Neural progenitor cell (in vitro differentiated cells): Measurements from ENCODE around the gene STX8. TPM values are rescaled to one million over a fixed set of nuclear protein-coding genes. Genes with fewer than 3 reads are reported as not detected.

Experiments used
- DNase-seq: peaks from one replicate; pipeline ENCODE4 v3.0.0-alpha.2; 2016; ENCODE audit warnings: low spot score
- H2AFZ ChIP-seq: fragments of 200-600 bp; sonication (generic); replicated peaks from 2 replicates; pipeline ENCODE4 v1.6.1; 2016; ENCODE audit warnings: antibody characterized with exemption
- H3F3A ChIP-seq: fragments of 200-600 bp; sonication (generic); 2 replicates; pipeline ENCODE4 v1.6.1; 2016; ENCODE audit warnings: antibody characterized with exemption, low read depth
- H3K27ac ChIP-seq: fragments of 200-600 bp; sonication (generic); 2 replicates; pipeline ENCODE4 v1.5.1; 2016; ENCODE audit warnings: mild to moderate bottlenecking
- H3K27me3 ChIP-seq: fragments of 200-600 bp; sonication (generic); 2 replicates; pipeline ENCODE4 v1.6.1; 2016; ENCODE audit warnings: mild to moderate bottlenecking, moderate library complexity
- H3K36me3 ChIP-seq: fragments of 200-600 bp; sonication (generic); 2 replicates; pipeline ENCODE4 v1.5.1; 2016
- H3K4me1 ChIP-seq: fragments of 200-600 bp; sonication (generic); 2 replicates; pipeline ENCODE4 v1.6.1; 2016; ENCODE audit warnings: mixed run types
- H3K4me2 ChIP-seq: fragments of 200-600 bp; sonication (generic); 2 replicates; pipeline ENCODE4 v1.6.1; 2016
- H3K4me3 ChIP-seq: fragments of 200-600 bp; sonication (generic); 2 replicates; pipeline ENCODE4 v1.5.1; 2016
- H3K79me2 ChIP-seq: fragments of 200-600 bp; sonication (generic); 2 replicates; pipeline ENCODE4 v1.6.1; 2016; ENCODE audit warnings: low read depth
- H3K9ac ChIP-seq: fragments of 200-600 bp; sonication (generic); 2 replicates; pipeline ENCODE4 v1.6.1; 2016
- H3K9me3 ChIP-seq: fragments of 200-600 bp; sonication (generic); 2 replicates; pipeline ENCODE4 v1.5.1; 2016; ENCODE audit warnings: low read depth
- H4K20me1 ChIP-seq: fragments of 200-600 bp; sonication (generic); 2 replicates; pipeline ENCODE4 v1.6.1; 2016; ENCODE audit warnings: low read depth
- H3K27ac Mint-ChIP-seq: 3 replicates; pipeline ENCODE4 v1.8.0; 2021; ENCODE audit warnings: mixed read lengths
- H3K27me3 Mint-ChIP-seq: 2 replicates; pipeline ENCODE4 v1.8.0; 2022; ENCODE audit warnings: low read depth, mild to moderate bottlenecking, inconsistent platforms, moderate library complexity, mixed read lengths; ENCODE audit not compliant: insufficient read depth
- H3K36me3 Mint-ChIP-seq: 3 replicates; pipeline ENCODE4 v1.8.0; 2021; ENCODE audit warnings: mixed read lengths
- H3K4me1 Mint-ChIP-seq: 3 replicates; pipeline ENCODE4 v1.8.0; 2021; ENCODE audit warnings: mixed read lengths
- H3K4me3 Mint-ChIP-seq: 3 replicates; pipeline ENCODE4 v1.8.0; 2021; ENCODE audit warnings: mild to moderate bottlenecking, moderate library complexity, mixed read lengths
- H3K9me3 Mint-ChIP-seq: 3 replicates; pipeline ENCODE4 v1.8.0; 2020; ENCODE audit warnings: mixed read lengths
- CTCF ChIP-seq: fragments of 200-600 bp; sonication (generic); IDR thresholded peaks from 2 replicates; pipeline ENCODE4 v1.5.1; 2017; ENCODE audit warnings: antibody characterized with exemption, mild to moderate bottlenecking
- EZH2 ChIP-seq: fragments of 200-600 bp; sonication (generic); IDR thresholded peaks from 2 replicates; pipeline ENCODE4 v1.6.1; 2017; ENCODE audit warnings: antibody characterized with exemption, mild to moderate bottlenecking, moderate library complexity
- EZH2phosphoT487 ChIP-seq: fragments of 200-600 bp; sonication (generic); IDR thresholded peaks from 2 replicates; pipeline ENCODE4 v1.6.1; 2017; ENCODE audit warnings: antibody characterized with exemption
- total RNA-seq: library from RNA; depleted of rRNA; stranded (reverse); fragments of >200 nt; gene quantifications from 2 replicates; pipeline ENCODE4 v1.2.3, GENCODE V29; 2015; ENCODE audit warnings: low replicate concordance

STX8 gene
- total RNA-seq, 1 donor from 2014 or later = 79.7 TPM

DNA sequence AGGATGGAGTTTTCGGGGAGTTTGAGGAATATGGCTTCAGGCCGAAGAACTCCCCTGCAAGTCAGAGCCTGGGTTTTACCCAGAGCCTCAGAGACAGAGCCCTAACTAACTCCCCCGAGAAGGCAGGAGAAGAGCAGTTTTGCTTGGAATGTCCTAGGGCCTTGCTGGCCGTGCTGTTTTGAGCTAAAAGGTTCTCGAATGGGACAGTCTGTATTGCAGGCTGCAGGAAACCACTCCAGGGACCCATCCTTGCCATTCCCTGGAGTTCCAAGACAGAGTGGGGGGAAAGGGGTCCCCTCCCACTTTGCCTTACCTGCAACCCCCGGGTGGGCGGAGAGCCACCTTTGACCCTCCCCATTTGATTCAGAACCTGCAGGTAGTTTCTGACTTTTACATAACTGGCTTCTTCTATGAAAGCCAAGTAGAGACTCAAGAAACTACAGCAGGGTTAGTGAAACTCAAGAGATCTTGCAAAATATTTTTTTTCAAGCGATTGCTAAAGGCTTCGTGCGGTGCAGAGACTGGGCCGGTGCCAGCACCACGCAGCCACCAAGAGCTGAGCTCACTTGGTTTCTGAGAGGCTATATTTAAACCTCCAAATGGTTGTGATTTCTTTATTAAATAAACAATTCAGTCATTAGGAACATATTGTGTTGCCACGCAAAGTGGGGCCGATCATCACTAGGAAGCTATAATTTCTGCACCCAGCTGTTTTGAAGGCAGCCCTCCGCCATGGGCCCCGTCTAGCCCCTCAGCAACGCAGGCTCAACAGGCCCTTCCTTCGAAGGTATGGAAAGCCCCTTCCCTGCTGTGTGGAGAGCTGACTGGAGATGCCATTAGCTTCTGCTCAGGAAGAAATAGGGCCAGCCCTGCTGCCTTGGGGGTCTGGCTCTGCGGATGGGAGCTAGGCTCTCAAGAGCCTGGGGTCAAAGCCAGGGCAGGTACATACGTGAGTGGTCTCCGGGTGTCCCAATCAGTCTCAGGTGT, 331.3 kb downstream of the STX8 start:
- peaks cover 33% of the 10 kb centered on the region for H3K4me1 Mint-ChIP-seq
- peaks cover 9% of the 10 kb centered on the region for H3K27me3 Mint-ChIP-seq
- no peaks in the 10 kb centered on the region for H3K9me3 ChIP-seq
- H3K4me3 Mint-ChIP-seq = no peak overlapping the region
- peaks cover under 1% of the 10 kb centered on the region for H3F3A ChIP-seq
- no peaks in the 10 kb centered on the region for H3K36me3 ChIP-seq
- H3K4me1 ChIP-seq = peaks cover 4% of the 10 kb centered on the region
- no peak overlapping the region for H3K27ac Mint-ChIP-seq
- peaks cover 39% of the 10 kb centered on the region for H4K20me1 ChIP-seq
- DNase-seq = no peak
- H3K27me3 ChIP-seq = peaks cover 27% of the 10 kb centered on the region
- H3K4me2 ChIP-seq = no peak overlapping the region
- no peaks in the 10 kb centered on the region for H3K9me3 Mint-ChIP-seq
- no peaks in the 10 kb centered on the region for H3K36me3 Mint-ChIP-seq
- no peaks in the 10 kb centered on the region for H3K79me2 ChIP-seq
- TF ChIP-seq EZH2 = no peak
- TF ChIP-seq EZH2phosphoT487 = no peak
- no peak for TF ChIP-seq CTCF
- no peak overlapping the region for H2AFZ ChIP-seq
- no peak overlapping the region for H3K27ac ChIP-seq
- no peak overlapping the region for H3K9ac ChIP-seq
- H3K4me3 ChIP-seq = no peak overlapping the region

GRCh38 chr17:9242983-9243382, 332.6 kb downstream of the STX8 start:
- Histone ChIP-seq H3K4me2 (no peak overlapping the region), H3K36me3 (no peaks in the 10 kb centered on the region), H3K4me1 (peaks cover 6% of the 10 kb centered on the region), H3K27me3 (peaks cover 41% of the 10 kb centered on the region), H3K79me2 (no peaks in the 10 kb centered on the region), H4K20me1 (peaks cover 50% of the 10 kb centered on the region), H3K9ac (no peak overlapping the region), H3K4me3 (no peak overlapping the region), H3K9me3 (no peaks in the 10 kb centered on the region), H2AFZ (no peak overlapping the region), H3F3A (peaks cover 4% of the 10 kb centered on the region), H3K27ac (no peak overlapping the region)
- H3K4me3 Mint-ChIP-seq = no peak overlapping the region
- no peak for DNase-seq
- H3K27ac Mint-ChIP-seq = no peak overlapping the region
- peaks cover 13% of the 10 kb centered on the region for H3K27me3 Mint-ChIP-seq
- no peak for TF ChIP-seq EZH2
- TF ChIP-seq CTCF = no peak
- TF ChIP-seq EZH2phosphoT487 = no peak
- no peaks in the 10 kb centered on the region for H3K9me3 Mint-ChIP-seq
- no peaks in the 10 kb centered on the region for H3K36me3 Mint-ChIP-seq
- peaks cover 38% of the 10 kb centered on the region for H3K4me1 Mint-ChIP-seq

DNA sequence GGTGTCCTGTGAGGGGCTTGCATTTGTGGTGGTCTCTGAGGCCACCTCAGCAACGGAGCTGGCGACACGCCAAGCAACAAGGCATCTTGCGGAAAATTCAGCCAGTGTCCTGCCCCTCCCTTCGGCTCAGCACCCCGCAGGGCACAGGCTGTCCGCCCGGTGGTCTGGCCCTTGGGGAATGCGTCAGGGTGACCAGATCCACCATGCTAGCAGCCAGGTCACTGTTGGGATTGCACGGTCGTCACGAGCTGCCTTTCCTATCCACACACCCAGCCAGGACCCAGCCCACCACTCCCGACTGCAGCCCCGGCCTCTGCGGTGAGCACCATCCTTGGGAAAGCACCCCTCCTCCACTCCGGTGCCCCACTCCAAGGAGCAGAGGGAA, 333.1 kb downstream of the STX8 start:
- Histone ChIP-seq H3K9me3 (no peaks in the 10 kb centered on the region), H3K27me3 (peaks cover 45% of the 10 kb centered on the region), H2AFZ (no peak overlapping the region), H3K36me3 (no peaks in the 10 kb centered on the region), H3K27ac (no peak overlapping the region), H3K4me2 (no peak overlapping the region), H3K4me3 (no peak overlapping the region), H3K9ac (no peak overlapping the region), H3K4me1 (peaks cover 8% of the 10 kb centered on the region), H3K79me2 (no peaks in the 10 kb centered on the region), H3F3A (peaks cover 4% of the 10 kb centered on the region), H4K20me1 (peaks cover 54% of the 10 kb centered on the region)
- Mint-ChIP-seq H3K36me3 (no peaks in the 10 kb centered on the region), H3K27ac (no peak overlapping the region), H3K27me3 (peaks cover 11% of the 10 kb centered on the region), H3K9me3 (no peaks in the 10 kb centered on the region), H3K4me3 (no peak overlapping the region), H3K4me1 (peaks cover 38% of the 10 kb centered on the region)
- TF ChIP-seq CTCF (no peak), EZH2 (no peak), EZH2phosphoT487 (no peak)
- DNase-seq = no peak
